IMR-90 (cell line): ENCODE data around the gene PRR5L. TPM values are rescaled to one million over a fixed set of nuclear protein-coding genes. Genes with fewer than 3 reads are reported as not detected.

Source experiments
- ATAC-seq: fragments of 200-7000 bp; cut with Tn5 transposase; 2 replicates; pipeline ENCODE4 v1.9.1; 2020; ENCODE audit warnings: low read depth, mild to moderate bottlenecking, moderate library complexity
- BruUV-seq: library from RNA; stranded (reverse); fragments of 400-500 nt; replicated peaks from 2 replicates; lab custom pipeline; 2021; lab: Mats Ljungman, UMichigan
- CTCF ChIA-PET: fragments of 300-600 bp; formaldehyde crosslinking; extraction: SDS; loops from one replicate; lab custom pipeline; 2021; ENCODE audit warnings: antibody characterized with exemption; lab: Yijun Ruan, JAX
- POLR2A ChIA-PET: fragments of 300-600 bp; sonication (Branson Sonifier 250); formaldehyde crosslinking; loops from one replicate; lab custom pipeline; 2022; ENCODE audit warnings: antibody characterized with exemption; ENCODE audit not compliant: unreplicated experiment; lab: Charles Lee
- DNase-seq: peaks from one replicate; pipeline ENCODE4 v3.0.0; 2013
- H2AFZ ChIP-seq: replicated peaks from 2 replicates; pipeline ENCODE3; 2013; ENCODE audit warnings: low read length, mild to moderate bottlenecking; ENCODE audit not compliant: poor library complexity
- H2AK5ac ChIP-seq: 2 replicates; pipeline ENCODE4 v1.6.1; 2013; ENCODE audit warnings: low read depth, low read length, inconsistent platforms
- H2AK9ac ChIP-seq: replicated peaks from 2 replicates; pipeline ENCODE3; 2013; ENCODE audit warnings: mild to moderate bottlenecking, low read depth, low read length, moderate library complexity; ENCODE audit not compliant: poor library complexity
- H2BK120ac ChIP-seq: 2 replicates; pipeline ENCODE4 v1.6.1; 2013; ENCODE audit warnings: low read depth, low read length, inconsistent platforms
- H2BK15ac ChIP-seq: 3 replicates; pipeline ENCODE4 v1.6.1; 2013; ENCODE audit warnings: low read depth, low read length, inconsistent platforms
- H2BK20ac ChIP-seq: 2 replicates; pipeline ENCODE4 v1.6.1; 2013; ENCODE audit warnings: low read depth, mild to moderate bottlenecking, inconsistent platforms, low read length, moderate library complexity
- H2BK5ac ChIP-seq: 2 replicates; pipeline ENCODE4 v1.6.1; 2013; ENCODE audit warnings: mild to moderate bottlenecking, low read depth, low read length, inconsistent platforms; ENCODE audit not compliant: poor library complexity, severe bottlenecking
- H3K14ac ChIP-seq: replicated peaks from 2 replicates; pipeline ENCODE4 v1.6.1; 2013; ENCODE audit warnings: low read depth, low read length, inconsistent platforms
- H3K18ac ChIP-seq: 2 replicates; pipeline ENCODE4 v1.6.1; 2013; ENCODE audit warnings: low read depth, low read length, control low read depth
- H3K23ac ChIP-seq: 2 replicates; pipeline ENCODE4 v1.6.1; 2013; ENCODE audit warnings: low read depth, low read length, inconsistent platforms
- H3K27ac ChIP-seq: 2 replicates; pipeline ENCODE4 v1.5.1; 2013; ENCODE audit warnings: mild to moderate bottlenecking, control low read depth, low read length; ENCODE audit not compliant: insufficient read depth
- H3K27me3 ChIP-seq: 2 replicates; pipeline ENCODE4 v1.6.1; 2013; ENCODE audit warnings: low read length; ENCODE audit not compliant: control insufficient read depth, insufficient read depth
- H3K36me3 ChIP-seq: 2 replicates; pipeline ENCODE4 v1.6.1; 2013; ENCODE audit warnings: low read length, mixed read lengths; ENCODE audit not compliant: control insufficient read depth, insufficient read depth
- H3K4ac ChIP-seq: 2 replicates; pipeline ENCODE4 v1.6.1; 2013; ENCODE audit warnings: low read depth, low read length, inconsistent platforms
- H3K4me1 ChIP-seq: 2 replicates; pipeline ENCODE4 v1.6.1; 2013; ENCODE audit warnings: low read length, mixed read lengths; ENCODE audit not compliant: control insufficient read depth, insufficient read depth
- H3K4me2 ChIP-seq: 2 replicates; pipeline ENCODE4 v1.6.1; 2013; ENCODE audit warnings: low read depth, mild to moderate bottlenecking, control low read depth, low read length, moderate library complexity
- H3K4me3 ChIP-seq: 2 replicates; pipeline ENCODE4 v1.5.1; 2013; ENCODE audit warnings: low read depth, mild to moderate bottlenecking, control low read depth, low read length, moderate library complexity; ENCODE audit not compliant: insufficient read depth
- H3K56ac ChIP-seq: 2 replicates; pipeline ENCODE4 v1.6.1; 2013; ENCODE audit warnings: low read length, inconsistent platforms; ENCODE audit not compliant: insufficient read depth; ENCODE audit errors: extremely low read depth
- H3K79me1 ChIP-seq, 2 experiments: 2 replicates each; pipeline ENCODE4 v1.6.1; 2013; ENCODE audit warnings: low read length in 2 of 2, inconsistent platforms in 1 of 2, low read depth in 1 of 2
- H3K9ac ChIP-seq: 2 replicates; pipeline ENCODE4 v1.6.1; 2013; ENCODE audit warnings: low read depth, low read length, control low read depth
- H3K9me1 ChIP-seq: 2 replicates; pipeline ENCODE4 v1.6.1; 2013; ENCODE audit warnings: low read length, inconsistent platforms; ENCODE audit not compliant: insufficient read depth
- H3K9me3 ChIP-seq: 2 replicates; pipeline ENCODE4 v1.6.1; 2013; ENCODE audit warnings: low read length; ENCODE audit not compliant: control insufficient read depth, insufficient read depth
- H4K20me1 ChIP-seq: 2 replicates; pipeline ENCODE4 v1.6.1; 2013; ENCODE audit warnings: low read length, inconsistent platforms; ENCODE audit not compliant: insufficient read depth
- H4K5ac ChIP-seq: 2 replicates; pipeline ENCODE4 v1.6.1; 2013; ENCODE audit warnings: mild to moderate bottlenecking, low read depth, low read length, control low read depth
- H4K8ac ChIP-seq, 2 experiments: 2 replicates each; pipeline ENCODE4 v1.6.1; 2013; ENCODE audit warnings: low read depth in 2 of 2, low read length in 2 of 2, control low read depth in 1 of 2, inconsistent platforms in 1 of 2
- H4K91ac ChIP-seq: 2 replicates; pipeline ENCODE4 v1.6.1; 2013; ENCODE audit warnings: low read depth, low read length, inconsistent platforms; ENCODE audit not compliant: insufficient read depth
- BHLHE40 ChIP-seq: fragments of 150-350 bp; IDR thresholded peaks from 2 replicates; pipeline ENCODE4 v1.6.1; 2016; ENCODE audit warnings: mild to moderate bottlenecking, low read depth, low read length
- CEBPB ChIP-seq: IDR thresholded peaks from 2 replicates; pipeline ENCODE4 v1.6.1; 2012; ENCODE audit warnings: low read depth, low read length, improper control_type of control experiment
- ELK1 ChIP-seq: fragments of 150-350 bp; IDR thresholded peaks from 2 replicates; pipeline ENCODE4 v1.6.1; 2016; ENCODE audit warnings: low read depth, mild to moderate bottlenecking, low read length, moderate library complexity, borderline replicate concordance
- WGBS, 2 experiments: methylation state at CpG; one replicate each; pipeline versions ENCODE4 v1.1.5 to v1.1.7; 2013; ENCODE audit warnings: missing lambda C conversion rate in 2 of 2; ENCODE audit not compliant: insufficient read length in 1 of 2; ENCODE audit errors: extremely low coverage in 2 of 2; 5-methylcytosine and 5-hydroxymethylcytosine counted together
- dilution Hi-C: fragments of 300-500 bp; cut with HindIII; formaldehyde crosslinking; loops from one replicate; pipeline ENCODE4 v1.14.3; 2018; ENCODE audit warnings: low sequenced_read_pairs; ENCODE audit not compliant: unreplicated experiment
- in situ Hi-C: fragments of 300-500 bp; cut with MboI; formaldehyde crosslinking; loops from 3 replicates; pipeline ENCODE4 v1.14.3; 2019; ENCODE audit warnings: low sequenced_read_pairs, inconsistent platforms, mixed read lengths
- intact Hi-C: fragments of 100-400 bp; cut with micrococcal nuclease; formaldehyde crosslinking; loops from 2 replicates; pipeline ENCODE4 v1.10.0; 2022
- polyA plus RNA-seq, 3 experiments: library from polyadenylated mRNA; depleted of rRNA; stranded (reverse); fragments of >200 nt; gene quantifications; 2 replicates each; pipeline ENCODE4 v1.2.3, GENCODE V29; 2012; ENCODE audit warnings: low replicate concordance in 1 of 3
- total RNA-seq: library from RNA; depleted of rRNA; stranded (reverse); fragments of >200 nt; gene quantifications from 2 replicates; pipeline ENCODE4 v1.2.3, GENCODE V29; 2012
- TF ChIP-seq, protein P1 (sequence below): conservative IDR thresholded peaks from 2 replicates; pipeline ENCODE4 v1.5.1; 2012; ENCODE audit warnings: mild to moderate bottlenecking, low read depth, low read length, improper control_type of control experiment

PRR5L gene
- total and polyA plus RNA-seq, 2 of the 4 experiments (the other 2 are of a cell fraction), result 2.9 to 3.6 TPM

DNA sequence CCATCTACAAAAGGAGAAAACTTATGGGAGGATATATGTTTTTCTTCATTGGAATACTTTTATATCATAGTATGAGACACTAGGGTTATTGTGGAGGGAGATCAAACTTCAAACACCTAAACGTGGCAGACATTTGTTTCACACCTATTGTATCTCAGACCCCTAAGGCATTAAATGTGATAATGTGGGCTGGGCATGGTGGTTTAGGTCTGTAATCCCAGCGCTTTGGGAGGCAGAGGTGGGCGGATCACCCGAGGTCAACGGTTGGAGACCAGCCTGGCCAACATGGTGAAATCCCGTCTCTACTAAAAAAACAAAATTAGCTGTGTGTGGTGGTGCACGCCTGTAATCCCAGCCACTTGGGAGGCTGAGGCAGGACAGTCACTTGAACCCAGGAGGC is 75.5 kb downstream of the PRR5L start (continued):
- TF ChIP-seq ELK1, result no peak

DNA sequence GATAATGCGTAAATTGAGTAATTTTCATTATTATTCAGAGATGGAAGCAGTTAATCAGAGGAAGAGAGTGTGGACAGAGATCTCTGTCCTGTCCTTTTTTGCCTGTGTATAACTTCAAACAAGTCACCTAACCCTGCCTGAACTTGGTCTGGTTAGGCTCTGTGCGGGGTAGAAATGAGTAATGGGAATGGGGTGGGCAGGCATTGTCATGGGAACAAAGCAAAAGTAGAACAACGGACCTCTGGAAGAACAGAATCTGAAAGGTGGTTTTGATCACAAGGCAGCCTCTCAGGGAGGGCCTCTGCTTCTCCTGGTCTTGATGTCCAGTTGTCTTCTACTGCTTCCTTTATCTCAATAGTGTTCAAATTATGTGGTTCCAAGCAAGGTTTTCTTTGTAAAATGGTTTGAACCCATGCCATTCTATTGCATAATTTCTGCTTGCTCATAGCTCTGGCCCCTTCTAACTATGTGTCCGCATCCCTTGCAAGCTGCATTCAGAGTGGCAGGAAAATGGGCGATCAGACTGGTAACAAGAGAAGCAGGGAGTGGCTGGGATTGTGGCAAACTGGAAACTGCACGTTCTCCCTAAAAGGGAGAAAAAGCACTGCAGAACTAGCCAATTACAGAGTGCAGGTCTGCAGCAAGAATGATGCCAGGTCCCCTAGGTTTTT is 76.1 kb downstream of the PRR5L start:
- DNase-seq (peak; percentile 81), ATAC-seq (peak; percentile 59)
- H3K9me3 ChIP-seq, result no peaks in the 10 kb centered on the region
- H3K18ac ChIP-seq, result no peak overlapping the region; the same call in 1 of the 2 replicates
- H3K4me3 ChIP-seq, result no peak overlapping the region
- H3K14ac ChIP-seq, result peak overlapping the region; percentile 57; the same call in 1 of the 2 replicates
- peaks cover 2% of the 10 kb centered on the region for H3K4me1 ChIP-seq
- H3K9me1 ChIP-seq, result peaks cover 5% of the 10 kb centered on the region; the same call in 1 of the 2 replicates
- peak overlapping the region; percentile 39 for H2BK5ac ChIP-seq
- H3K4ac ChIP-seq, result peak overlapping the region; percentile 67
- peak overlapping the region; percentile 5 for H2AK9ac ChIP-seq
- no peak overlapping the region for H2AK5ac ChIP-seq
- no peak overlapping the region for H3K27ac ChIP-seq
- H3K9ac ChIP-seq, result no peak overlapping the region
- peak overlapping the region; percentile 69 for H2BK120ac ChIP-seq
- H3K36me3 ChIP-seq, result no peaks in the 10 kb centered on the region
- dilution Hi-C loops, result no loop called here
- H4K5ac ChIP-seq, result no peak overlapping the region
- peaks cover 2% of the 10 kb centered on the region; the same call in 1 of the 2 replicates for H3K27me3 ChIP-seq
- intact Hi-C loops, result no loop called here
- WGBS, 2 experiments, result 38 to 100% methylated on average over 1 of the region's 6 CpGs
- peak overlapping the region; percentile 27; the same call in 1 of the 2 replicates for H2BK20ac ChIP-seq
- H3K4me2 ChIP-seq, result peak overlapping the region; percentile 5; the same call in 1 of the 2 replicates
- H3K23ac ChIP-seq, result no peak overlapping the region
- H3K56ac ChIP-seq, result no peak overlapping the region
- POLR2A ChIA-PET, result no interaction called here
- no peaks in the 10 kb centered on the region for H4K20me1 ChIP-seq
- H4K91ac ChIP-seq, result peak overlapping the region; percentile 43
- CTCF ChIA-PET, result interaction anchor here (0.7 kb wide), 1 partner anchor 55 kb away, joined by 3 read pairs; no protein-coding TSS in a partner anchor
- peak overlapping the region in 1 of 2 experiments; percentile 48; a peak in 2 of 4 replicates for H4K8ac ChIP-seq
- peaks cover 3 to 6% of the 10 kb centered on the region in 2 experiments; a peak in 2 of 4 replicates for H3K79me1 ChIP-seq
- H2AFZ ChIP-seq, result peak overlapping the region; percentile 46
- BruUV-seq, result no TSS peak
- TF ChIP-seq CEBPB (peak; percentile 91), BHLHE40 (peak; percentile 12; the same call in 1 of the 2 replicates)
- TF ChIP-seq, protein P1, sequence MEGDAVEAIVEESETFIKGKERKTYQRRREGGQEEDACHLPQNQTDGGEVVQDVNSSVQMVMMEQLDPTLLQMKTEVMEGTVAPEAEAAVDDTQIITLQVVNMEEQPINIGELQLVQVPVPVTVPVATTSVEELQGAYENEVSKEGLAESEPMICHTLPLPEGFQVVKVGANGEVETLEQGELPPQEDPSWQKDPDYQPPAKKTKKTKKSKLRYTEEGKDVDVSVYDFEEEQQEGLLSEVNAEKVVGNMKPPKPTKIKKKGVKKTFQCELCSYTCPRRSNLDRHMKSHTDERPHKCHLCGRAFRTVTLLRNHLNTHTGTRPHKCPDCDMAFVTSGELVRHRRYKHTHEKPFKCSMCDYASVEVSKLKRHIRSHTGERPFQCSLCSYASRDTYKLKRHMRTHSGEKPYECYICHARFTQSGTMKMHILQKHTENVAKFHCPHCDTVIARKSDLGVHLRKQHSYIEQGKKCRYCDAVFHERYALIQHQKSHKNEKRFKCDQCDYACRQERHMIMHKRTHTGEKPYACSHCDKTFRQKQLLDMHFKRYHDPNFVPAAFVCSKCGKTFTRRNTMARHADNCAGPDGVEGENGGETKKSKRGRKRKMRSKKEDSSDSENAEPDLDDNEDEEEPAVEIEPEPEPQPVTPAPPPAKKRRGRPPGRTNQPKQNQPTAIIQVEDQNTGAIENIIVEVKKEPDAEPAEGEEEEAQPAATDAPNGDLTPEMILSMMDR, result no peak
- in situ Hi-C loops, result no loop called here
- H2BK15ac ChIP-seq, result no peak overlapping the region; the same call in 2 of the 3 replicates
